Inferior parietal cortex (tissue), 1 donor: Measurements from ENCODE around the gene CILP2.

Experiments
- DNase-seq: peaks from one replicate; pipeline ENCODE4 v3.0.0-alpha.2; 2016; ENCODE audit errors: extremely low spot score

CILP2 gene

GRCh38 chr19:19505669-19506326 is 32.3 kb upstream of the CILP2 start:
- DNase-seq: no peak

- no peak for DNase-seq
Measured at GRCh38 chr19:19506592-19506991, 31.5 kb upstream of the CILP2 start.

- DNase-seq: no peak
Measured at GRCh38 chr19:19507354-19507753, 30.7 kb upstream of the CILP2 start.

GRCh38 chr19:19508217-19508616 is 29.8 kb upstream of the CILP2 start:
- no peak for DNase-seq

GRCh38 chr19:19510432-19510831 is 27.6 kb upstream of the CILP2 start:
- DNase-seq: no peak

GRCh38 chr19:19513682-19514081 is 24.4 kb upstream of the CILP2 start:
- no peak for DNase-seq

GRCh38 chr19:19514215-19514657 is 23.8 kb upstream of the CILP2 start:
- no peak for DNase-seq

GRCh38 chr19:19514881-19515641 is 23.0 kb upstream of the CILP2 start, which contains the start of gene TSSK6:
TSS of gene TSSK6 (minus strand) at chr19:19515548. CDS start at chr19:19515427, 121 bp downstream.
- no peak for DNase-seq

GRCh38 chr19:19515642-19516519 is 22.2 kb upstream of the CILP2 start, which contains the start of gene NDUFA13:
TSS of gene NDUFA13 (plus strand) at chr19:19516225. CDS start at chr19:19516239, 14 bp downstream.
- DNase-seq: peak; percentile 97

- DNase-seq: no peak
Measured at GRCh38 chr19:19517235-19517619, 20.8 kb upstream of the CILP2 start.

GRCh38 chr19:19520989-19521388 is 17.1 kb upstream of the CILP2 start:
- DNase-seq: no peak

GRCh38 chr19:19523177-19523576 is 14.9 kb upstream of the CILP2 start:
- no peak for DNase-seq

- DNase-seq: no peak
Measured at GRCh38 chr19:19524053-19524452, 14.0 kb upstream of the CILP2 start.

- DNase-seq: no peak
Measured at GRCh38 chr19:19525611-19526380, 12.3 kb upstream of the CILP2 start.

GRCh38 chr19:19526581-19527370 is 11.3 kb upstream of the CILP2 start:
- no peak for DNase-seq

GRCh38 chr19:19527371-19527656 is 10.8 kb upstream of the CILP2 start:
- DNase-seq: no peak

GRCh38 chr19:19527674-19528625 is 10.1 kb upstream of the CILP2 start:
- no peak for DNase-seq

- DNase-seq: peak; percentile 57
Measured at GRCh38 chr19:19528721-19529490, 9.2 kb upstream of the CILP2 start, which contains the start of gene YJEFN3. TSS of gene YJEFN3 (plus strand) at chr19:19528911. CDS start at chr19:19528933, 22 bp downstream.
